Astrocyte (in vitro differentiated cells and primary cell): ENCODE data around the gene MARK2.

Experiments
- EZH2 ChIP-seq: IDR thresholded peaks from 2 replicates; pipeline ENCODE4 v1.6.1; 2012; ENCODE audit warnings: mild to moderate bottlenecking, low read length, inconsistent platforms; ENCODE audit not compliant: insufficient read depth
- TF ChIP-seq, protein P1 (sequence below): IDR thresholded peaks from 2 replicates; pipeline ENCODE4 v1.5.1; 2011; ENCODE audit warnings: low read depth, mild to moderate bottlenecking, inconsistent platforms, low read length, moderate library complexity; ENCODE audit not compliant: insufficient read depth

- TF ChIP-seq, protein P1, sequence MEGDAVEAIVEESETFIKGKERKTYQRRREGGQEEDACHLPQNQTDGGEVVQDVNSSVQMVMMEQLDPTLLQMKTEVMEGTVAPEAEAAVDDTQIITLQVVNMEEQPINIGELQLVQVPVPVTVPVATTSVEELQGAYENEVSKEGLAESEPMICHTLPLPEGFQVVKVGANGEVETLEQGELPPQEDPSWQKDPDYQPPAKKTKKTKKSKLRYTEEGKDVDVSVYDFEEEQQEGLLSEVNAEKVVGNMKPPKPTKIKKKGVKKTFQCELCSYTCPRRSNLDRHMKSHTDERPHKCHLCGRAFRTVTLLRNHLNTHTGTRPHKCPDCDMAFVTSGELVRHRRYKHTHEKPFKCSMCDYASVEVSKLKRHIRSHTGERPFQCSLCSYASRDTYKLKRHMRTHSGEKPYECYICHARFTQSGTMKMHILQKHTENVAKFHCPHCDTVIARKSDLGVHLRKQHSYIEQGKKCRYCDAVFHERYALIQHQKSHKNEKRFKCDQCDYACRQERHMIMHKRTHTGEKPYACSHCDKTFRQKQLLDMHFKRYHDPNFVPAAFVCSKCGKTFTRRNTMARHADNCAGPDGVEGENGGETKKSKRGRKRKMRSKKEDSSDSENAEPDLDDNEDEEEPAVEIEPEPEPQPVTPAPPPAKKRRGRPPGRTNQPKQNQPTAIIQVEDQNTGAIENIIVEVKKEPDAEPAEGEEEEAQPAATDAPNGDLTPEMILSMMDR: no peak
- TF ChIP-seq EZH2: no peak
Measured at GRCh38 chr11:63816166-63816565, 22.7 kb upstream of the MARK2 start.
